SH-SY5Y (cell line): ENCODE measurements around the gene KIAA1614.

Source experiments
- GATA2 ChIP-seq: IDR thresholded peaks from 2 replicates; pipeline ENCODE4 v1.6.1; 2011; ENCODE audit warnings: mild to moderate bottlenecking, low read depth, low read length
- GATA3 ChIP-seq: IDR thresholded peaks from 2 replicates; pipeline ENCODE4 v1.6.1; 2011; ENCODE audit warnings: low read depth, mild to moderate bottlenecking, low read length, moderate library complexity

Gene KIAA1614

GRCh38 chr1:180912801-180913565, at the start of gene KIAA1614:
Gene KIAA1614, plus strand, starts transcription at chr1:180912897. Its CDS starts 347 bp downstream, at chr1:180913244.
- TF ChIP-seq GATA3 (no peak), GATA2 (no peak)

GRCh38 chr1:180863158-180863775, 49.4 kb upstream of the KIAA1614 start:
- TF ChIP-seq GATA2 (no peak), GATA3 (no peak)

GRCh38 chr1:180881806-180882509, 30.7 kb upstream of the KIAA1614 start:
- TF ChIP-seq GATA3 (no peak), GATA2 (no peak)

GRCh38 chr1:180884588-180885300, 28.0 kb upstream of the KIAA1614 start:
- TF ChIP-seq GATA2 (no peak), GATA3 (no peak)

- TF ChIP-seq GATA3 = no peak
- TF ChIP-seq GATA2 = no peak
Measured at GRCh38 chr1:180886338-180886737, 26.4 kb upstream of the KIAA1614 start.

GRCh38 chr1:180887841-180888240, 24.9 kb upstream of the KIAA1614 start:
- TF ChIP-seq GATA2 (no peak), GATA3 (no peak)

GRCh38 chr1:180888870-180889269, 23.8 kb upstream of the KIAA1614 start:
- TF ChIP-seq GATA2 = no peak
- no peak for TF ChIP-seq GATA3

- TF ChIP-seq GATA3 (no peak), GATA2 (no peak)
Measured at GRCh38 chr1:180889325-180889724, 23.4 kb upstream of the KIAA1614 start.

GRCh38 chr1:180892272-180892671, 20.4 kb upstream of the KIAA1614 start:
- no peak for TF ChIP-seq GATA2
- TF ChIP-seq GATA3 = no peak

- no peak for TF ChIP-seq GATA3
- TF ChIP-seq GATA2 = no peak; the same call in 1 of the 2 replicates
Measured at GRCh38 chr1:180892675-180893074, 20.0 kb upstream of the KIAA1614 start.

- no peak for TF ChIP-seq GATA3
- TF ChIP-seq GATA2 = no peak
Measured at GRCh38 chr1:180893614-180894013, 19.1 kb upstream of the KIAA1614 start.

GRCh38 chr1:180896161-180896560, 16.5 kb upstream of the KIAA1614 start:
- TF ChIP-seq GATA2 (no peak), GATA3 (no peak)

GRCh38 chr1:180898441-180899219, 14.1 kb upstream of the KIAA1614 start:
- TF ChIP-seq GATA2 = no peak
- TF ChIP-seq GATA3 = no peak

- TF ChIP-seq GATA3 (no peak), GATA2 (no peak)
Measured at GRCh38 chr1:180899262-180899661, 13.4 kb upstream of the KIAA1614 start.
